H9 (cell line): ENCODE results near the gene TMEM141. TPM values are rescaled to one million over a fixed set of nuclear protein-coding genes. Genes with fewer than 3 reads are reported as not detected.

Experiments
- DNase-seq: peaks from one replicate; pipeline ENCODE4 v3.0.0-alpha.2; 2017
- H2AFZ ChIP-seq: one replicate; pipeline ENCODE4 v1.6.1; 2013; ENCODE audit warnings: mild to moderate bottlenecking, low read length, control low read depth, moderate library complexity
- H2AK5ac ChIP-seq: 2 replicates; pipeline ENCODE4 v1.6.1; 2013; ENCODE audit warnings: low read length, control low read depth, mixed read lengths; ENCODE audit not compliant: insufficient read length
- H2BK120ac ChIP-seq: one replicate; pipeline ENCODE4 v1.6.1; 2013; ENCODE audit warnings: low read depth, mild to moderate bottlenecking, low read length, control low read depth, inconsistent platforms; ENCODE audit not compliant: poor library complexity, severe bottlenecking
- H2BK12ac ChIP-seq: 2 replicates; pipeline ENCODE4 v1.6.1; 2013; ENCODE audit warnings: low read length, control low read depth, mixed read lengths, low read depth; ENCODE audit not compliant: insufficient read length
- H2BK15ac ChIP-seq: 2 replicates; pipeline ENCODE4 v1.6.1; 2013; ENCODE audit warnings: low read depth, low read length, control low read depth
- H2BK20ac ChIP-seq: one replicate; pipeline ENCODE4 v1.6.1; 2013; ENCODE audit warnings: low read depth, mild to moderate bottlenecking, low read length, control low read depth, inconsistent platforms; ENCODE audit not compliant: poor library complexity, severe bottlenecking
- H2BK5ac ChIP-seq: 2 replicates; pipeline ENCODE4 v1.6.1; 2013; ENCODE audit warnings: low read length, control low read depth, mixed read lengths; ENCODE audit not compliant: insufficient read length
- H3K14ac ChIP-seq: 2 replicates; pipeline ENCODE4 v1.6.1; 2013; ENCODE audit warnings: low read length, control low read depth; ENCODE audit not compliant: insufficient read depth
- H3K18ac ChIP-seq: 2 replicates; pipeline ENCODE4 v1.6.1; 2013; ENCODE audit warnings: low read depth, mild to moderate bottlenecking, mixed read lengths, low read length, control low read depth; ENCODE audit not compliant: insufficient read length
- H3K23ac ChIP-seq: 2 replicates; pipeline ENCODE4 v1.6.1; 2013; ENCODE audit warnings: low read length, control low read depth, mixed read lengths, low read depth; ENCODE audit not compliant: insufficient read length
- H3K23me2 ChIP-seq: 2 replicates; pipeline ENCODE4 v1.6.1; 2013; ENCODE audit warnings: low read depth, mild to moderate bottlenecking, mixed read lengths, low read length, control low read depth; ENCODE audit not compliant: insufficient read length, poor library complexity, severe bottlenecking
- H3K27ac ChIP-seq: 2 replicates; pipeline ENCODE4 v1.5.1; 2013; ENCODE audit warnings: low read length, control low read depth, mixed read lengths, low read depth; ENCODE audit not compliant: insufficient read length
- H3K27me3 ChIP-seq: 2 replicates; pipeline ENCODE4 v1.6.1; 2013; ENCODE audit warnings: low read length, control low read depth, inconsistent platforms; ENCODE audit not compliant: insufficient read depth
- H3K4ac ChIP-seq: 2 replicates; pipeline ENCODE4 v1.6.1; 2013; ENCODE audit warnings: low read depth, mild to moderate bottlenecking, control low read depth, inconsistent platforms, low read length, moderate library complexity
- H3K4me1 ChIP-seq: 2 replicates; pipeline ENCODE4 v1.6.1; 2013; ENCODE audit warnings: low read length, control low read depth, inconsistent platforms; ENCODE audit not compliant: insufficient read depth
- H3K4me2 ChIP-seq: 2 replicates; pipeline ENCODE4 v1.6.1; 2013; ENCODE audit warnings: low read length, control low read depth, mixed read lengths; ENCODE audit not compliant: insufficient read length, insufficient read depth
- H3K56ac ChIP-seq: 2 replicates; pipeline ENCODE4 v1.6.1; 2013; ENCODE audit warnings: low read depth, mild to moderate bottlenecking, mixed read lengths, low read length, control low read depth; ENCODE audit not compliant: insufficient read length
- H3K79me1 ChIP-seq: 2 replicates; pipeline ENCODE4 v1.6.1; 2013; ENCODE audit warnings: low read depth, mild to moderate bottlenecking, moderate library complexity, low read length, control low read depth, inconsistent platforms; ENCODE audit not compliant: insufficient read depth, poor library complexity, severe bottlenecking
- H3K79me2 ChIP-seq: 2 replicates; pipeline ENCODE4 v1.6.1; 2013; ENCODE audit warnings: low read length, control low read depth, inconsistent platforms; ENCODE audit not compliant: insufficient read depth
- H3K9ac ChIP-seq: 2 replicates; pipeline ENCODE4 v1.6.1; 2013; ENCODE audit warnings: low read length, control low read depth, mixed read lengths; ENCODE audit not compliant: insufficient read length; ENCODE audit errors: extremely low read depth
- H3K9me3 ChIP-seq: one replicate; pipeline ENCODE4 v1.6.1; 2013; ENCODE audit warnings: low read depth, low read length, inconsistent platforms; ENCODE audit not compliant: control insufficient read depth
- H3T11ph ChIP-seq: one replicate; pipeline ENCODE4 v1.6.1; 2013; ENCODE audit warnings: mild to moderate bottlenecking, low read length, control low read depth, inconsistent platforms
- H4K20me1 ChIP-seq: one replicate; pipeline ENCODE4 v1.6.1; 2013; ENCODE audit not compliant: control insufficient read depth, insufficient read length, insufficient read depth
- H4K5ac ChIP-seq: 2 replicates; pipeline ENCODE4 v1.6.1; 2013; ENCODE audit warnings: low read depth, mild to moderate bottlenecking, mixed read lengths, low read length, control low read depth; ENCODE audit not compliant: insufficient read length
- H4K8ac ChIP-seq: replicated peaks from 2 replicates; pipeline ENCODE4 v1.6.1; 2013; ENCODE audit warnings: low read length, control low read depth, mixed read lengths, low read depth; ENCODE audit not compliant: insufficient read length
- H4K91ac ChIP-seq: 2 replicates; pipeline ENCODE4 v1.6.1; 2013; ENCODE audit warnings: low read depth, mild to moderate bottlenecking, moderate library complexity, mixed read lengths, low read length, control low read depth; ENCODE audit not compliant: insufficient read length
- H3K27ac Mint-ChIP-seq, 3 experiments: 2 replicates in 2 of 3; 3 replicates in 1 of 3; pipeline ENCODE4 v1.8.0; 2020 to 2021; ENCODE audit warnings: mixed read lengths in 3 of 3, mild to moderate bottlenecking in 1 of 3, moderate library complexity in 1 of 3
- H3K27me3 Mint-ChIP-seq: 2 replicates; pipeline ENCODE4 v1.8.0; 2021; ENCODE audit warnings: low read depth, mild to moderate bottlenecking, moderate library complexity, mixed read lengths
- H3K36me3 Mint-ChIP-seq, 3 experiments: 2 replicates in 2 of 3; 3 replicates in 1 of 3; pipeline ENCODE4 v1.8.0; 2020 to 2021; ENCODE audit warnings: low read depth in 3 of 3, mixed read lengths in 3 of 3; ENCODE audit not compliant: insufficient read depth in 1 of 3
- H3K4me1 Mint-ChIP-seq, 2 experiments: 2 replicates each; pipeline ENCODE4 v1.8.0; 2020; ENCODE audit warnings: mixed read lengths in 2 of 2
- H3K4me3 Mint-ChIP-seq, 2 experiments: 2 replicates in 1 of 2; 3 replicates in 1 of 2; pipeline ENCODE4 v1.8.0; 2020 to 2021; ENCODE audit warnings: mild to moderate bottlenecking in 2 of 2, mixed read lengths in 2 of 2, moderate library complexity in 1 of 2
- H3K9me3 Mint-ChIP-seq, 2 experiments: 2 replicates in 1 of 2; 3 replicates in 1 of 2; pipeline ENCODE4 v1.8.0; 2020; ENCODE audit warnings: mild to moderate bottlenecking in 2 of 2, mixed read lengths in 2 of 2, moderate library complexity in 1 of 2
- CTCF ChIP-seq: fragments of 200-600 bp; sonication (generic); conservative IDR thresholded peaks from 3 replicates; pipeline ENCODE4 v1.8.0; 2021; ENCODE audit warnings: antibody characterized with exemption, mild to moderate bottlenecking
- WGBS: extraction: QIAGEN DNeasy Blood & Tissue Kit; methylation state at CpG from one replicate; pipeline ENCODE4 v1.1.7; 2013; ENCODE audit warnings: missing lambda C conversion rate, low lambda C conversion rate, mixed read lengths; ENCODE audit not compliant: insufficient read length; ENCODE audit errors: extremely low coverage; 5-methylcytosine and 5-hydroxymethylcytosine counted together
- total RNA-seq: library from RNA; stranded (reverse); gene quantifications from 2 replicates; pipeline ENCODE4 v1.2.1, GENCODE V29; 2021

TMEM141 gene
- total RNA-seq, 1 experiment from 2014 or later, result 55.2 TPM

DNA sequence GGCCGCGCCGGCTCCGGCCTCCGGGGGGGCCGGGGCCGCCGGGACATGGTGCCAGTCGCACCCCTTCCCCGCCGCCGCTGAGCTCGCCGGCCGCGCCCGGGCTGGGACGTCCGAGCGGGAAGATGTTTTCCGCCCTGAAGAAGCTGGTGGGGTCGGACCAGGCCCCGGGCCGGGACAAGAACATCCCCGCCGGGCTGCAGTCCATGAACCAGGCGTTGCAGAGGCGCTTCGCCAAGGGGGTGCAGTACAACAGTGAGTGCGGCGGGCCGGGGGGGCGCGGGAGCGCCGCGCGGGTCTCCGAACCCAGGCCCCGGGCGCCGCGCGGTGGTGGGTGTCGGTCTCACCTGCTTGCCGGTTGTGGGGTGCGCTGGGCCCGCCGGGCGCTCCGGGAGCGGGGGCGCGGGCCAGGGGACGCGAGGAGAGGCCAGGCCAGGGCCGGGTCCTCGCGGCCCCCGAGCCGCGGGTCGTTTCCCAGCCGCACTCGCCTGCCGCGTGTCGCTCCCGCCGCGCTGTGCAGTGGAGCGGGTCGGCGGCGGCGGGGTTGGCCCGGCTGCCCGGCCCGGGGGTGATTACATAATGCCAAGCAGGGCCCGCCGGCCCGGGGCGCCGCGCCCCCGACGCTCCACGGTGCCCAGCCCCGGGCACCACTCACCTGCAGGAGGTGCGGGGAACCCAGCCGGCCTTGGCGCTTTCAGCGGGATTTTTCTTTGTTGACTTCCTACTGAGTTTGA lies 17.1 kb downstream of the TMEM141 start:
- H3K23ac ChIP-seq, result no peak overlapping the region

More for the DNA sequence above, 17.1 kb downstream of the TMEM141 start:
- Mint-ChIP-seq H3K4me3 (peak overlapping the region; percentile 77 to 85), H3K27ac (no peak overlapping the region; a peak in 1 of 7 replicates), H3K36me3 (peaks cover 31 to 53% (median 44%) of the 10 kb centered on the region in 3 experiments; a peak in 6 of 7 replicates), H3K9me3 (no peaks in the 10 kb centered on the region), H3K4me1 (peaks cover 16 to 27% of the 10 kb centered on the region in 2 experiments), H3K27me3 (peaks cover 14% of the 10 kb centered on the region)
- no peak overlapping the region for H4K91ac ChIP-seq
- H3K14ac ChIP-seq, result peak overlapping the region; percentile 85
- no peak overlapping the region for H4K8ac ChIP-seq
- peaks cover 11% of the 10 kb centered on the region for H3K79me1 ChIP-seq
- no peak overlapping the region for H2BK12ac ChIP-seq
- no peak overlapping the region for H3K56ac ChIP-seq
- H4K20me1 ChIP-seq, result peaks cover 4% of the 10 kb centered on the region
- no peak overlapping the region for H3T11ph ChIP-seq
- no peak overlapping the region for H2BK5ac ChIP-seq
- WGBS, result no CpG with 5 or more reads among the region's 93 CpGs
- no peak overlapping the region for H2BK120ac ChIP-seq
- no peak overlapping the region for H4K5ac ChIP-seq
- no peak overlapping the region for H2BK15ac ChIP-seq
- no peak for TF ChIP-seq CTCF
- H3K18ac ChIP-seq, result no peak overlapping the region
- no peaks in the 10 kb centered on the region for H3K9me3 ChIP-seq
- DNase-seq, result peak; percentile 34
- peaks cover 15% of the 10 kb centered on the region for H3K23me2 ChIP-seq
- no peak overlapping the region for H2BK20ac ChIP-seq
- H2AK5ac ChIP-seq, result no peak overlapping the region
- H3K4ac ChIP-seq, result no peak overlapping the region
- no peaks in the 10 kb centered on the region; the same call in 1 of the 2 replicates for H3K27me3 ChIP-seq
- no peak overlapping the region for H3K27ac ChIP-seq
- no peak overlapping the region for H2AFZ ChIP-seq
- H3K4me2 ChIP-seq, result peak overlapping the region; percentile 88
- no peaks in the 10 kb centered on the region for H3K4me1 ChIP-seq
- peak overlapping the region; percentile 81 for H3K9ac ChIP-seq
- H3K79me2 ChIP-seq, result peaks cover 9% of the 10 kb centered on the region; the same call in 1 of the 2 replicates
